Measurements from ENCODE around the gene EPM2AIP1.

The EPM2AIP1 gene

DNA sequence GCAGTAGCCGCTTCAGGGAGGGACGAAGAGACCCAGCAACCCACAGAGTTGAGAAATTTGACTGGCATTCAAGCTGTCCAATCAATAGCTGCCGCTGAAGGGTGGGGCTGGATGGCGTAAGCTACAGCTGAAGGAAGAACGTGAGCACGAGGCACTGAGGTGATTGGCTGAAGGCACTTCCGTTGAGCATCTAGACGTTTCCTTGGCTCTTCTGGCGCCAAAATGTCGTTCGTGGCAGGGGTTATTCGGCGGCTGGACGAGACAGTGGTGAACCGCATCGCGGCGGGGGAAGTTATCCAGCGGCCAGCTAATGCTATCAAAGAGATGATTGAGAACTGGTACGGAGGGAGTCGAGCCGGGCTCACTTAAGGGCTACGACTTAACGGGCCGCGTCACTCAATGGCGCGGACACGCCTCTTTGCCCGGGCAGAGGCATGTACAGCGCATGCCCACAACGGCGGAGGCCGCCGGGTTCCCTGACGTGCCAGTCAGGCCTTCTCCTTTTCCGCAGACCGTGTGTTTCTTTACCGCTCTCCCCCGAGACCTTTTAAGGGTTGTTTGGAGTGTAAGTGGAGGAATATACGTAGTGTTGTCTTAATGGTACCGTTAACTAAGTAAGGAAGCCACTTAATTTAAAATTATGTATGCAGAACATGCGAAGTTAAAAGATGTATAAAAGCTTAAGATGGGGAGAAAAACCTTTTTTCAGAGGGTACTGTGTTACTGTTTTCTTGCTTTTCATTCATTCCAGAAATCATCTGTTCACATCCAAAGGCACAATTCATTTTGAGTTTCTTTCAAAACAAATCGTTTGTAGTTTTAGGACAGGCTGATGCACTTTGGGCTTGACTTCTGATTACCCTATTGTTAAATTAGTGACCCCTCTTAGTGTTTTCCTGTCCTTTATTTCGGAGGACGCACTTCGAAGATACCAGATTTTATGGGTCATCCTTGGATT lies 674 bp upstream of the EPM2AIP1 start, which contains the start of gene MLH1:
Gene MLH1 (plus strand): TSS at position 193 of the 958 bp plus-strand sequence. CDS start 30 bp downstream, at position 223.
- no peak for TF ChIP-seq CTCF (IDR thresholded peaks at IDR 0.05; ENCODE audit: low read depth, low read length, missing control alignments)
- DNase-seq (ENCODE audit: low read depth) = peak; percentile 100
- H3K4me3 ChIP-seq (ENCODE audit: low read depth, low read length) = peak within 1 kb of the TSS; percentile 72

DNA sequence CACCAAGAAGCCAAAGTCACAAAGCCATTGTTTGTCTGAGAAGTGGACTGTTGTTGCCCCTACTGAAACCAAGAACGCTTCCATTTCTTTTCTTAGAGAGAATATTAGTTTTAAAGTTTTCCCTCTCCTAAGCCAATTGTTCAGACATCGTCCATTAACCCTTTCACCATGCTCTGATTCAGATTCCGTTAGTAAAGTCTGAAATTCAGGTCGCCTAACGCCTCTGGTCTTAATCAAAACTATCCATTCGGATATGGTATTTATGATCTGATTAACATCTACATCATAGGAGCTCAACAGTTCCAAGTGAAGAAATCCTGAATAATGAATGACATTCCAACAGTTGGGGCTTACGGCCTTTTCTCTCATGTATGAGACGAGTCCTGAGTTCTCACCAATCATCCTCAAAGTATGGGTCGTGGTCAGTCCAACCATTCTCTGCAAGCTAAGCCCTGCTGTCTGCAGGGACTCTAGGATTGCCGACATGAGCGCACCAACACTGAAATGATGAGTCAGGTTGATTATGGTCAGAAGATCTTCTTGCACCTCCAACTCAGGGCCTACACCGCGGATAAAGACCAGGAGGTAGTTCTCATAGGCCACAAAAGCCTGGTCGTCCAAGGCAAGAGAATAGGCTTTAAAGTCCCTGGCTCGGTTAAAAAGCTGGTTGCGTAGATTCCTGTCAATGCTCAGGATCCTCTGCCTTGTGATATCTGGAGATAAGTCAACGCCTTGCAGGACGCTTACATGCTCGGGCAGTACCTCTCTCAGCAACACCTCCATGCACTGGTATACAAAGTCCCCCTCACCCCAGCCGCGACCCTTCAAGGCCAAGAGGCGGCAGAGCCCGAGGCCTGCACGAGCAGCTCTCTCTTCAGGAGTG lies 767 bp downstream of the EPM2AIP1 start:
- no peak for DNase-seq (ENCODE audit: low read depth)
- H3K4me3 ChIP-seq (ENCODE audit: low read depth, low read length) = peak overlapping the region; percentile 72
- TF ChIP-seq CTCF (IDR thresholded peaks at IDR 0.05; ENCODE audit: low read depth, low read length, missing control alignments) = no peak

- no peak for DNase-seq (ENCODE audit: low read depth)
- peak overlapping the region; percentile 72 for H3K4me3 ChIP-seq (ENCODE audit: low read depth, low read length)
- no peak for TF ChIP-seq CTCF (IDR thresholded peaks at IDR 0.05; ENCODE audit: low read depth, low read length, missing control alignments)
Measured at GRCh38 chr3:36991147-36991546, 1.8 kb downstream of the EPM2AIP1 start.

DNA sequence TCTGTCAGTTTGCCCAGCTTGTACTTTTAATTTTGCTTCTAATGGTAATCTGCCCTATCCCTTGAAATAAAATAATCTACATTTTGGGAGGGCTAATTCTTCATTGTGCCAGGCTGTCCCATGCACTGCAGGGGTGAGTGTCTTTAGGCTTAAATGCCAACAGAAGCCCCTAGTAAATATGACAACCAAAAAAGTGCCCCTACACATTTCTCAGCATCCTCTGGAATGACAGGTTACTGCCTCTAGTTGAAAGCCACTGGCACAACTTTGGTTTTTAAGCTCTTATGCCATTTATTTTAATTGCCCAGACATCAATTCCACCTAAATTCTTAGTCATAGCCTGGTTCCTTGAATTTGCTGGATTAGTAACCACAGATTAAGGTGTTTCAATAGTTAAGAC lies 3.4 kb downstream of the EPM2AIP1 start:
- H3K4me3 ChIP-seq (ENCODE audit: low read depth, low read length) = peak overlapping the region; percentile 72

DNA sequence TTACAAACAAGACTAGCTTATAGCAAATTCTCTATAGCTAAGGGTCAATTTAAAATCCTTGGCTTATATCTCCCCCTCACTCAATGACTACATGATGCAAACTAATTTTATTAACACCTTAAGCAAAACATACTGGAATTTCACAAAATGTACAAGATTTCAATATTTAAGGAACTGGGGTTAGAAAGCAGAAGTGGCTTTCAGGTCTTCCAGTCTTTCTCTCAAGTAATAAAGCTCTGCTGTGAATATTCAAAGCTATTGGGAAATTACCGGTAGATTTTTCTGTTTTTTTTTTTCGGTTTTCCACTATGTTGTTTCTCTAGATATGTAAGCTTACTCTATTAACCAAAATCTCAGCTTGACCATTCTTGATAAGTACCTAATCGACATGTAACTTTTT lies 3.9 kb downstream of the EPM2AIP1 start:
- peak overlapping the region; percentile 72; the same call in 1 of the 2 replicates for H3K4me3 ChIP-seq (ENCODE audit: low read depth, low read length)
- DNase-seq (ENCODE audit: low read depth) = no peak

More for the DNA sequence above, 3.4 kb downstream of the EPM2AIP1 start:
- no peak for TF ChIP-seq CTCF (IDR thresholded peaks at IDR 0.05; ENCODE audit: low read depth, low read length, missing control alignments)
- no peak for DNase-seq (ENCODE audit: low read depth)

More for the DNA sequence above, 3.9 kb downstream of the EPM2AIP1 start:
- no peak for TF ChIP-seq CTCF (IDR thresholded peaks at IDR 0.05; ENCODE audit: low read depth, low read length, missing control alignments)
